Neuronal stem cell (in vitro differentiated cells): Measurements from ENCODE around the gene NSMCE4A.

ENCODE experiments used
- DNase-seq: peaks from one replicate; pipeline ENCODE4 v3.0.0-alpha.2; 2013; ENCODE audit warnings: low spot score
- H2AFZ ChIP-seq: one replicate; pipeline ENCODE4 v1.6.1; 2013; ENCODE audit warnings: mild to moderate bottlenecking, low read length, inconsistent platforms
- H2AK5ac ChIP-seq: 2 replicates; pipeline ENCODE4 v1.6.1; 2013; ENCODE audit warnings: low read depth, mild to moderate bottlenecking, inconsistent platforms, low read length, moderate library complexity, mixed read lengths
- H2BK120ac ChIP-seq: 2 replicates; pipeline ENCODE4 v1.6.1; 2013; ENCODE audit warnings: low read depth, mild to moderate bottlenecking, inconsistent platforms, low read length, moderate library complexity, mixed read lengths
- H2BK12ac ChIP-seq: one replicate; pipeline ENCODE4 v1.6.1; 2013; ENCODE audit warnings: low read length, inconsistent platforms
- H2BK15ac ChIP-seq: 2 replicates; pipeline ENCODE4 v1.6.1; 2013; ENCODE audit warnings: mild to moderate bottlenecking, low read length, inconsistent platforms, mixed read lengths
- H2BK5ac ChIP-seq: one replicate; pipeline ENCODE4 v1.6.1; 2013; ENCODE audit warnings: inconsistent platforms, mild to moderate bottlenecking, low read length, moderate library complexity
- H3K14ac ChIP-seq: one replicate; pipeline ENCODE4 v1.6.1; 2013; ENCODE audit warnings: low read length, inconsistent platforms
- H3K18ac ChIP-seq: 2 replicates; pipeline ENCODE4 v1.6.1; 2013; ENCODE audit warnings: low read length, inconsistent platforms
- H3K23ac ChIP-seq: 2 replicates; pipeline ENCODE4 v1.6.1; 2013; ENCODE audit warnings: low read depth, mild to moderate bottlenecking, mixed read lengths, low read length, inconsistent platforms; ENCODE audit not compliant: poor library complexity
- H3K27ac ChIP-seq: replicated peaks from 3 replicates; pipeline ENCODE4 v1.5.1; 2013; ENCODE audit warnings: low read length, inconsistent platforms
- H3K27me3 ChIP-seq, 3 experiments: 2 replicates each; pipeline ENCODE4 v1.6.1; 2013; ENCODE audit warnings: low read length in 3 of 3, mild to moderate bottlenecking in 2 of 3, inconsistent platforms in 1 of 3, low read depth in 1 of 3, mixed read lengths in 1 of 3, moderate library complexity in 1 of 3; ENCODE audit not compliant: control insufficient read depth in 3 of 3, insufficient read depth in 3 of 3
- H3K36me3 ChIP-seq, 2 donors: replicated peaks in 1 of 2; 2 replicates each; pipeline ENCODE4 v1.6.1; 2013; ENCODE audit warnings: low read length in 2 of 2; ENCODE audit not compliant: control insufficient read depth in 2 of 2, insufficient read depth in 2 of 2
- H3K4ac ChIP-seq: 2 replicates; pipeline ENCODE4 v1.6.1; 2013; ENCODE audit warnings: inconsistent platforms, mild to moderate bottlenecking, low read length, moderate library complexity
- H3K4me1 ChIP-seq, 2 donors: 1 replicate in 1 of 2; 2 replicates in 1 of 2; pipeline ENCODE4 v1.6.1; 2013; ENCODE audit warnings: low read length in 2 of 2, low read depth in 1 of 2; ENCODE audit not compliant: control insufficient read depth in 2 of 2, insufficient read depth in 1 of 2
- H3K4me2 ChIP-seq: one replicate; pipeline ENCODE4 v1.6.1; 2013; ENCODE audit warnings: mild to moderate bottlenecking, low read length, inconsistent platforms; ENCODE audit not compliant: insufficient read depth, poor library complexity, severe bottlenecking
- H3K4me3 ChIP-seq, 2 donors: 2 replicates each; pipeline ENCODE4 v1.5.1; 2013; ENCODE audit warnings: low read length in 2 of 2, mild to moderate bottlenecking in 2 of 2, inconsistent platforms in 1 of 2, moderate library complexity in 1 of 2
- H3K79me1 ChIP-seq: one replicate; pipeline ENCODE4 v1.6.1; 2013; ENCODE audit warnings: low read depth, mild to moderate bottlenecking, inconsistent platforms, low read length, moderate library complexity
- H3K9ac ChIP-seq: one replicate; pipeline ENCODE4 v1.6.1; 2013; ENCODE audit warnings: mild to moderate bottlenecking, low read depth, low read length, inconsistent platforms; ENCODE audit not compliant: poor library complexity
- H3K9me3 ChIP-seq, 2 donors: replicated peaks in 1 of 2; 2 replicates each; pipeline versions ENCODE3 to v1.6.1; 2013; ENCODE audit warnings: low read length in 2 of 2, mild to moderate bottlenecking in 2 of 2, inconsistent platforms in 1 of 2, low read depth in 1 of 2, mixed read lengths in 1 of 2, moderate library complexity in 1 of 2; ENCODE audit not compliant: control insufficient read depth in 2 of 2, insufficient read depth in 1 of 2
- H4K8ac ChIP-seq: one replicate; pipeline ENCODE4 v1.6.1; 2013; ENCODE audit warnings: low read depth, mild to moderate bottlenecking, inconsistent platforms, low read length, moderate library complexity
- H4K91ac ChIP-seq: one replicate; pipeline ENCODE4 v1.6.1; 2013; ENCODE audit warnings: low read length, low read depth, mild to moderate bottlenecking, inconsistent platforms; ENCODE audit not compliant: poor library complexity
- WGBS, 2 donors: extraction: QIAGEN DNeasy Blood & Tissue Kit; methylation state at CpG; one replicate each; pipeline ENCODE4 v1.1.7; 2013; ENCODE audit warnings: missing lambda C conversion rate in 2 of 2, mixed read lengths in 1 of 2; ENCODE audit not compliant: insufficient read length in 2 of 2, insufficient replicate concordance in 1 of 2; ENCODE audit errors: extremely low coverage in 2 of 2; 5-methylcytosine and 5-hydroxymethylcytosine counted together

Gene NSMCE4A

DNA sequence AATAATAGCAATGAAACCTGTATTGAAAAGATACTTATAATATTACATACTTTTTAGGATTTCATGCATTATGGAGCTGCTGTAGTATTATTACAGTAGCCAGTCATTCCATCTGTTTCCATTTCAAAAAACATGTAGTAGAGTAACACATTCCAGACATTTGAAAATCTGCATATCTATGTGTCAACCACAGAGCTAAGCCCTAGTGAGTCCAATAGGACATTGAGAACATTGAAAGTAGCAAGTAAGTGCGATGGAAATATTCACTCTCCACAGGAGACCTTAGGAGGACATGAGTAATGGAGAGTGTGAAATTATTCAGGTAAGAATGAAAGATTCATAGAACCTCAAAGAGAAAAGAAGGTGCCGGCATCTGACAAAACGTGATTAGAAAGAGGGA, 15.3 kb downstream of the NSMCE4A start:
- Histone ChIP-seq H3K18ac (no peak overlapping the region), H3K4ac (no peak overlapping the region), H4K91ac (no peak overlapping the region), H2AK5ac (no peak overlapping the region), H3K27me3 (no peaks in the 10 kb centered on the region), H2AFZ (no peak overlapping the region), H3K4me2 (no peak overlapping the region), H2BK5ac (no peak overlapping the region), H4K8ac (no peak overlapping the region), H3K9ac (no peak overlapping the region), H3K9me3 (no peaks in the 10 kb centered on the region), H3K14ac (no peak overlapping the region), H3K4me3 (no peak overlapping the region), H2BK15ac (no peak overlapping the region), H3K36me3 (peaks cover 12 to 72% of the 10 kb centered on the region in 2 donors), H3K79me1 (no peaks in the 10 kb centered on the region), H3K23ac (no peak overlapping the region), H3K4me1 (no peaks in the 10 kb centered on the region), H2BK120ac (no peak overlapping the region), H3K27ac (no peak overlapping the region), H2BK12ac (no peak overlapping the region)
- no CpG with 5 or more reads among the region's 3 CpGs for WGBS, 2 donors
- no peak for DNase-seq

DNA sequence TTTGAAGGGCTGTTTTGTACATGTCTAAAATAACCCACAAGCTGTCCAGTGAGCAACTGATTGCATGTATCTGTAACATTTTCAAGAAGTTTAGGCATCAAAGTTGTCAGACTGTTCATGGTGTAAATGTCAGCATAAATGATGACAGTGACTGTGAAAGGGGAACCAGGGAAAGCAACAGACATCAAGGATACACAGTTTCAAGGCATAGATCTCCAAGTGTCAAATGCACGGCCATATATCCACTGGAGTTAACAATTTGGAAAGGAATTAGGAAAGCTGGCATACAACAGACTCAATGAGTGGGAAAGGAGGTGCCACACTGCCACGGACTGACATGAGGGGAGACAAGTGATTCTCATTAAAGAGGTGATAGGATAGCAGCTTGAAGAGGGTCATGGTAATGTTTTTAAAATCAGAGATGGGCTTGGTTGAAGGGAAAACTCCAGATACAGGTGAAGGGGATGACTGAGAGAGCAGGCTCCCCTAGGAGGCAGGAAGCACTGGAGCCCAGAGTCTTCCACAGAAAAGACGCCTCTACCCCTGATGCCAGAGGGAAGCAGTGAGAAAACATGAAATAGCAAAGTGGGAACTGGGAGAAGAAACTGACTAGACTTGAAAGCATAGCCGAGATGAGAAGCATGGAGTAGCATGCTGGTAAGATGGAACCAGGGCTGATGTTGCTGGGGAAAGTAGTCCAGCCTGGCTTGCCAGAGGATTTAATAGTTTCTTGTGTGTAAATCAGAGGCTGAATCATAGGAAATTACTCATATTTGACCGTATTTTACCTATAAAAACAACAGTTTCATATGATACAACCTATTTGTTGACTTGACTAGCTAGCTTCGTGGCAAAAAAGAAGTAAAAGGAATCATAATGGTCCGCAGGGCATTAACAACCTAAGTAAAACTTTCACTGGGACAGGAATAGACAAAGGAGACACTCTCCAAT, 18.6 kb downstream of the NSMCE4A start:
- Histone ChIP-seq H3K9me3 (no peaks in the 10 kb centered on the region), H3K27me3 (no peaks in the 10 kb centered on the region), H3K4me1 (no peaks in the 10 kb centered on the region), H3K36me3 (peaks cover 16 to 69% of the 10 kb centered on the region in 2 donors), H3K23ac (no peak overlapping the region), H4K8ac (no peak overlapping the region), H3K14ac (no peak overlapping the region), H3K4me2 (no peak overlapping the region), H2BK15ac (no peak overlapping the region), H3K79me1 (no peaks in the 10 kb centered on the region), H2BK12ac (no peak overlapping the region), H3K4ac (no peak overlapping the region), H3K4me3 (no peak overlapping the region), H2BK120ac (no peak overlapping the region), H3K27ac (no peak overlapping the region), H3K18ac (no peak overlapping the region), H4K91ac (no peak overlapping the region), H2AFZ (no peak overlapping the region), H2BK5ac (no peak overlapping the region), H2AK5ac (no peak overlapping the region), H3K9ac (no peak overlapping the region)
- no peak for DNase-seq
- WGBS, 2 donors: no CpG with 5 or more reads among the region's 7 CpGs

DNA sequence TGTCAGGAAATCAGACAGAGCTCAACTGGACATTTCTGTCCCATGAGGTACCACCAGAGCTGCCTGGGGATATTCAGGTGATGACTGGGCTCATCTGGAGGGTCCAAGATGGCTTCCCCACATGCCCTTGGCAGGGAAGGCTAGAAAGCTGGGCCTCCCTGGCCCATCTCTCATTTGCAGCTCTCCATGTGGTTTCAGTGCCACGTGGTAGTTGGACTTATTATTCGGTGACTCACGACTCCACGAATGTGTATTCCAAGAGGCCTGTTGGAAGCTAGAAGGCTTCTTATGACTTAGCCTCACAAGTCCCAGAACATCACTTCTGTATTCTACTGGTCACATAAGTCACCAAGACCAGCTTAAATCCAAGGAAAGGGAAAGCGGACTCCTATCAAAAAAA, 22.8 kb downstream of the NSMCE4A start:
- H3K4me2 ChIP-seq: no peak overlapping the region
- H3K27ac ChIP-seq: no peak overlapping the region
- H3K27me3 ChIP-seq: no peaks in the 10 kb centered on the region
- H3K18ac ChIP-seq: no peak overlapping the region
- H3K23ac ChIP-seq: no peak overlapping the region
- no peak overlapping the region for H2AK5ac ChIP-seq
- no peak overlapping the region for H2BK15ac ChIP-seq
- no peak overlapping the region for H2AFZ ChIP-seq
- no peak overlapping the region for H3K14ac ChIP-seq
- H2BK5ac ChIP-seq: no peak overlapping the region
- H3K4ac ChIP-seq: no peak overlapping the region
- no peak overlapping the region for H3K4me3 ChIP-seq
- DNase-seq: no peak
- no peak overlapping the region for H4K8ac ChIP-seq
- no peaks in the 10 kb centered on the region for H3K9me3 ChIP-seq
- no peak overlapping the region for H2BK120ac ChIP-seq
- no peak overlapping the region for H4K91ac ChIP-seq
- WGBS, 2 donors: no CpG with 5 or more reads among the region's 5 CpGs
- peaks cover 11 to 37% of the 10 kb centered on the region in 2 donors for H3K36me3 ChIP-seq
- H2BK12ac ChIP-seq: no peak overlapping the region
- peaks cover 2 to 5% of the 10 kb centered on the region in 2 donors for H3K4me1 ChIP-seq
- H3K79me1 ChIP-seq: no peaks in the 10 kb centered on the region
- no peak overlapping the region for H3K9ac ChIP-seq

DNA sequence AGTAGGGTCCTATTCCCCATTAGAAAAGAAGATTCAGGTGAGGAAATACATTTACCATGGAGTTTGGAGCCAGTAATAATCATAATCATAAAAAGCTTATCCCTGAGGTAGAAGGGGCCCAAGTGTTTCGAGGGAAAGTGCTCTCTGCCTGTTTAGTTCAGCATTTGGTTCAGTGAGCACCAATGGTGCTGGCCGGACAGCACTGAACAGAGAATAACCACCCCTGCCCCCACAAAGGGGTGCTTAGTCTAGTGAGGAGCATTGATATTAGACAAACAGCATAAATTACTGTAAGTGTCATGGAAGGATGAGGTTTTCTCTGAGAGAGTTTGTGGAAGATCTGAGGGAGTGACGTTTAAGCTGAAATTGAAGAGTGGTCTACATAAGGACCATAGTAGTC, 25.6 kb downstream of the NSMCE4A start:
- no peak overlapping the region for H3K14ac ChIP-seq
- H3K36me3 ChIP-seq: peaks cover 4 to 14% of the 10 kb centered on the region in 2 donors
- no peak overlapping the region for H2AFZ ChIP-seq
- no peak overlapping the region for H2BK5ac ChIP-seq
- no peak overlapping the region for H2BK12ac ChIP-seq
- no peak overlapping the region for H4K91ac ChIP-seq
- H2BK120ac ChIP-seq: no peak overlapping the region
- no CpG with 5 or more reads among the region's 3 CpGs for WGBS, 2 donors
- H3K4me3 ChIP-seq: no peak overlapping the region
- no peak overlapping the region for H2AK5ac ChIP-seq
- no peak overlapping the region for H3K18ac ChIP-seq
- no peak overlapping the region for H2BK15ac ChIP-seq
- H3K4ac ChIP-seq: no peak overlapping the region
- H3K27ac ChIP-seq: no peak overlapping the region
- H3K79me1 ChIP-seq: no peaks in the 10 kb centered on the region
- DNase-seq: no peak
- H3K23ac ChIP-seq: no peak overlapping the region
- no peak overlapping the region for H4K8ac ChIP-seq
- H3K4me1 ChIP-seq: peaks cover 2 to 5% of the 10 kb centered on the region in 2 donors
- no peaks in the 10 kb centered on the region for H3K27me3 ChIP-seq
- H3K4me2 ChIP-seq: no peak overlapping the region
- no peaks in the 10 kb centered on the region for H3K9me3 ChIP-seq
- H3K9ac ChIP-seq: no peak overlapping the region
